Neural cell (in vitro differentiated cells): Measurements from ENCODE around the gene ABCG8. TPM values are rescaled to one million over a fixed set of nuclear protein-coding genes. Genes with fewer than 3 reads are reported as not detected.

Source experiments
- H2AFZ ChIP-seq: fragments of 200-600, 300-800 bp; sonication (generic), shearing (Covaris generic); 2 replicates; pipeline ENCODE4 v1.6.0; 2014; ENCODE audit warnings: low read depth, mild to moderate bottlenecking, antibody characterized with exemption, low read length, moderate library complexity
- H3F3A ChIP-seq: fragments of 200-600 bp; shearing (Covaris generic); 2 replicates; pipeline ENCODE4 v1.6.1; 2016; ENCODE audit warnings: mild to moderate bottlenecking, moderate library complexity, mixed read lengths, antibody characterized with exemption, low read length; ENCODE audit not compliant: insufficient read depth, poor library complexity, severe bottlenecking
- H3K27ac ChIP-seq: fragments of 200-600, 300-800 bp; sonication (generic), shearing (Covaris generic); 2 replicates; pipeline ENCODE4 v1.5.1; 2014; ENCODE audit warnings: mild to moderate bottlenecking, low read length, moderate library complexity
- H3K27me3 ChIP-seq: fragments of 300-800, 200-600 bp; sonication (generic), shearing (Covaris generic); 2 replicates; pipeline ENCODE4 v1.6.0; 2014; ENCODE audit warnings: mild to moderate bottlenecking, low read depth, low read length, moderate library complexity; ENCODE audit not compliant: insufficient read depth
- H3K36me3 ChIP-seq: fragments of 300-800, 200-600 bp; sonication (generic), shearing (Covaris generic); 2 replicates; pipeline ENCODE4 v1.5.1; 2014; ENCODE audit warnings: mild to moderate bottlenecking, antibody characterized with exemption, low read length, moderate library complexity; ENCODE audit not compliant: insufficient read depth
- H3K4me2 ChIP-seq: fragments of 300-800, 200-600 bp; sonication (generic), shearing (Covaris generic); 2 replicates; pipeline ENCODE4 v1.6.0; 2014; ENCODE audit warnings: mild to moderate bottlenecking, low read length
- H3K4me3 ChIP-seq: fragments of 300-800, 200-600 bp; sonication (generic), shearing (Covaris generic); 2 replicates; pipeline ENCODE4 v1.5.1; 2014; ENCODE audit warnings: mild to moderate bottlenecking, low read length, moderate library complexity
- H3K79me2 ChIP-seq: fragments of 200-600 bp; shearing (Covaris generic); replicated peaks from 2 replicates; pipeline ENCODE4 v1.6.0; 2014; ENCODE audit warnings: mild to moderate bottlenecking, low read length, moderate library complexity; ENCODE audit not compliant: insufficient read depth
- H3K9ac ChIP-seq: fragments of 300-800, 200-600 bp; sonication (generic), shearing (Covaris generic); 2 replicates; pipeline ENCODE4 v1.6.1; 2016; ENCODE audit warnings: mild to moderate bottlenecking, low read length, mixed read lengths
- H3K9me2 ChIP-seq: fragments of 200-600 bp; shearing (Covaris generic); 2 replicates; pipeline ENCODE4 v1.6.1; 2016; ENCODE audit warnings: mild to moderate bottlenecking, low read length, mixed read lengths; ENCODE audit not compliant: insufficient read depth
- H3K9me3 ChIP-seq: fragments of 200-600, 300-800 bp; sonication (generic), shearing (Covaris generic); 2 replicates; pipeline ENCODE4 v1.6.1; 2016; ENCODE audit warnings: mild to moderate bottlenecking, mixed run types, low read length, moderate library complexity, mixed read lengths
- H4K20me1 ChIP-seq: fragments of 200-600 bp; shearing (Covaris generic); 2 replicates; pipeline ENCODE4 v1.6.1; 2016; ENCODE audit warnings: mild to moderate bottlenecking, mixed run types; ENCODE audit not compliant: insufficient read depth
- CTCF ChIP-seq: fragments of 450-650 bp; IDR thresholded peaks from 2 replicates; pipeline ENCODE4 v1.5.1; 2014; ENCODE audit warnings: antibody characterized with exemption, mild to moderate bottlenecking, moderate library complexity; ENCODE audit not compliant: poor library complexity, severe bottlenecking
- EP300 ChIP-seq: fragments of 450-650 bp; conservative IDR thresholded peaks from 2 replicates; pipeline ENCODE4 v1.6.1; 2014; ENCODE audit warnings: antibody characterized with exemption, mild to moderate bottlenecking, moderate library complexity; ENCODE audit not compliant: poor library complexity, severe bottlenecking
- EZH2 ChIP-seq: fragments of 200-600, 300-800 bp; shearing (Covaris generic), sonication (generic); IDR thresholded peaks from 2 replicates; pipeline ENCODE4 v1.6.1; 2014; ENCODE audit warnings: antibody characterized with exemption, low read length, borderline replicate concordance, mild to moderate bottlenecking; ENCODE audit not compliant: insufficient read depth, poor library complexity, severe bottlenecking
- MXI1 ChIP-seq: fragments of 450-650 bp; conservative IDR thresholded peaks from 2 replicates; pipeline ENCODE4 v1.6.1; 2014; ENCODE audit warnings: antibody characterized with exemption, mild to moderate bottlenecking; ENCODE audit not compliant: poor library complexity, severe bottlenecking
- POLR2AphosphoS5 ChIP-seq: IDR thresholded peaks from 2 replicates; pipeline ENCODE4 v1.6.1; 2012
- RAD21 ChIP-seq: fragments of 450-650 bp; conservative IDR thresholded peaks from 2 replicates; pipeline ENCODE4 v1.6.1; 2014; ENCODE audit warnings: antibody characterized with exemption, mild to moderate bottlenecking, moderate library complexity
- REST ChIP-seq: IDR thresholded peaks from 2 replicates; pipeline ENCODE4 v1.6.1; 2012; ENCODE audit warnings: borderline replicate concordance
- SMC3 ChIP-seq: fragments of 450-650 bp; conservative IDR thresholded peaks from 2 replicates; pipeline ENCODE4 v1.6.1; 2014; ENCODE audit warnings: antibody characterized with exemption, mild to moderate bottlenecking, moderate library complexity; ENCODE audit not compliant: poor library complexity
- TAF1 ChIP-seq: IDR thresholded peaks from 2 replicates; pipeline ENCODE4 v1.6.1; 2012; ENCODE audit warnings: low read depth
- polyA plus RNA-seq: library from polyadenylated mRNA; depleted of rRNA; stranded (reverse); fragments of >200 nt; gene quantifications from 2 replicates; pipeline ENCODE4 v1.2.3, GENCODE V29; 2014

The ABCG8 gene
- polyA plus RNA-seq, 1 donor from 2014 or later, result 0.05 TPM

DNA sequence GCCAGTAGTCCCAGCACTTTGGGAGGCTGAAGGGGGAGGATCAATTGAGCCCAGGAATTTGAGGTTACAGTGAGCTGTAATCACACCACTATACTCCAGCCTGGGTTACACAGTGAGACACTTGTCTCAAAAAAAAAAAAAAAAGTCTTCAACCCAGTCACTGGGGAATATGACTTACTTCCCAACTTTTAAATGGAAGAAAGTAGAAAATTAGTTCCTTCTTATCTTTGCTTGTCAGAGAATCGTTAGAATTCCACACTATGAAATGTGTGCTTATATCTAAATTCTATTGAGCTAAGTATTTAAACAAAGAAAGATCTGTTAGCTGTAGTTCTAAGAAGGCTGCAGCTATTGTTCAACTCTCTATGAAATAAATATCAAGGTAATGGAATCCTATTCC lies 42.6 kb upstream of the ABCG8 start:
- Histone ChIP-seq H3K79me2 (no peaks in the 10 kb centered on the region), H3K4me2 (no peak overlapping the region), H3K9me2 (no peaks in the 10 kb centered on the region), H3K36me3 (no peaks in the 10 kb centered on the region), H3K27me3 (no peaks in the 10 kb centered on the region), H4K20me1 (no peaks in the 10 kb centered on the region), H3K9ac (no peak overlapping the region), H2AFZ (no peak overlapping the region), H3K27ac (no peak overlapping the region), H3K4me3 (no peak overlapping the region), H3K9me3 (no peaks in the 10 kb centered on the region), H3F3A (no peaks in the 10 kb centered on the region)
- TF ChIP-seq MXI1 (no peak), POLR2AphosphoS5 (no peak)

- no peak overlapping the region for H3K4me2 ChIP-seq
- no peaks in the 10 kb centered on the region for H3F3A ChIP-seq
- no peak overlapping the region for H3K9ac ChIP-seq
- H2AFZ ChIP-seq, result no peak overlapping the region
- H3K27me3 ChIP-seq, result no peaks in the 10 kb centered on the region
- H3K4me3 ChIP-seq, result no peak overlapping the region
- H3K27ac ChIP-seq, result no peak overlapping the region
- H3K36me3 ChIP-seq, result no peaks in the 10 kb centered on the region
- H3K9me2 ChIP-seq, result no peaks in the 10 kb centered on the region
- no peaks in the 10 kb centered on the region for H3K79me2 ChIP-seq
- TF ChIP-seq TAF1 (no peak), SMC3 (no peak), REST (no peak), POLR2AphosphoS5 (no peak), MXI1 (no peak), RAD21 (no peak), EP300 (no peak), CTCF (no peak), EZH2 (no peak)
- H4K20me1 ChIP-seq, result no peaks in the 10 kb centered on the region
- no peaks in the 10 kb centered on the region for H3K9me3 ChIP-seq
These were observed 40.5 kb upstream of the ABCG8 start for GRCh38 chr2:43798300-43798699.

- no peaks in the 10 kb centered on the region for H3K9me2 ChIP-seq
- TF ChIP-seq MXI1 (no peak), SMC3 (no peak), CTCF (no peak), POLR2AphosphoS5 (no peak), TAF1 (no peak)
- no peak overlapping the region for H3K4me2 ChIP-seq
- no peaks in the 10 kb centered on the region for H3K36me3 ChIP-seq
- no peaks in the 10 kb centered on the region for H3K9me3 ChIP-seq
- H2AFZ ChIP-seq, result no peak overlapping the region
- H3K27ac ChIP-seq, result no peak overlapping the region
- H3K9ac ChIP-seq, result no peak overlapping the region
- no peaks in the 10 kb centered on the region for H3F3A ChIP-seq
- no peaks in the 10 kb centered on the region for H3K79me2 ChIP-seq
- H3K27me3 ChIP-seq, result no peaks in the 10 kb centered on the region
- no peaks in the 10 kb centered on the region for H4K20me1 ChIP-seq
- H3K4me3 ChIP-seq, result no peak overlapping the region
These were observed 37.9 kb upstream of the ABCG8 start for GRCh38 chr2:43800894-43801293.
